B cell (primary cell): ENCODE measurements around the gene TRPV6. TPM values are rescaled to one million over a fixed set of nuclear protein-coding genes. Genes with fewer than 3 reads are reported as not detected.

Experiments used
- ATAC-seq: fragments of 200-7000 bp; cut with Tn5 transposase; one replicate; pipeline ENCODE4 v1.10.0; 2021; ENCODE audit warnings: low read depth, mild to moderate bottlenecking, moderate number of reproducible peaks, moderate library complexity
- CTCF ChIA-PET: fragments of 350-600 bp; sonication (Branson Sonifier 250); formaldehyde crosslinking; loops from one replicate; lab custom pipeline; 2021; ENCODE audit warnings: antibody characterized with exemption, inconsistent platforms; lab: Charles Lee
- POLR2A ChIA-PET: fragments of 350-600 bp; sonication (Branson Sonifier 250); formaldehyde crosslinking; loops from one replicate; lab custom pipeline; 2021; ENCODE audit warnings: antibody characterized with exemption; lab: Charles Lee
- DNase-seq: peaks from one replicate; pipeline ENCODE4 v3.0.0; 2013
- H2AFZ ChIP-seq: 2 replicates; pipeline ENCODE4 v1.6.1; 2012; ENCODE audit warnings: mild to moderate bottlenecking, low read depth, low read length; ENCODE audit not compliant: insufficient read depth, poor library complexity, severe bottlenecking
- H3K27ac ChIP-seq, 2 donors: 1 replicate in 1 of 2; 2 replicates in 1 of 2; pipeline ENCODE4 v1.5.1; 2012 to 2013; ENCODE audit warnings: low read length in 2 of 2, mild to moderate bottlenecking in 2 of 2, moderate library complexity in 1 of 2
- H3K27me3 ChIP-seq, 4 experiments: fragments of 200-600 bp in 1 of 4; sonication (generic) in 1 of 4; replicated peaks in 1 of 4; 1 replicate in 2 of 4; 2 replicates in 2 of 4; pipeline versions ENCODE4 v1.6.1 to v1.7.0; 2013 to 2016; ENCODE audit warnings: low read length in 3 of 4, mild to moderate bottlenecking in 2 of 4, mixed read lengths in 1 of 4, moderate library complexity in 1 of 4; ENCODE audit not compliant: insufficient read depth in 4 of 4, control insufficient read depth in 3 of 4; ENCODE audit errors: control extremely low read depth in 1 of 4
- H3K36me3 ChIP-seq, 2 experiments: replicated peaks in 1 of 2; 1 replicate in 1 of 2; 2 replicates in 1 of 2; pipeline versions ENCODE4 v1.6.1 to v1.7.1; 2013; ENCODE audit warnings: low read length in 1 of 2; ENCODE audit not compliant: insufficient read depth in 2 of 2, control insufficient read depth in 1 of 2; ENCODE audit errors: control extremely low read depth in 1 of 2, extremely low read depth in 1 of 2
- H3K4me1 ChIP-seq, 2 donors: fragments of 200-600 bp in 1 of 2; sonication (generic) in 1 of 2; 1 replicate in 1 of 2; 2 replicates in 1 of 2; pipeline versions ENCODE4 v1.5.1 to v1.6.1; 2013 to 2017; ENCODE audit warnings: low read length in 2 of 2; ENCODE audit not compliant: control insufficient read depth in 2 of 2, insufficient read depth in 2 of 2
- H3K4me2 ChIP-seq: replicated peaks from 2 replicates; pipeline ENCODE3; 2012; ENCODE audit warnings: mild to moderate bottlenecking, low read depth, low read length; ENCODE audit not compliant: poor library complexity, severe bottlenecking
- H3K4me3 ChIP-seq, 5 experiments: fragments of 200-600 bp in 1 of 5; sonication (generic) in 1 of 5; 1 replicate in 3 of 5; 2 replicates in 2 of 5; pipeline versions ENCODE4 v1.5.1 to v1.7.0; 2011 to 2016; ENCODE audit warnings: low read length in 4 of 5, mild to moderate bottlenecking in 4 of 5, low read depth in 2 of 5, control low read depth in 1 of 5, moderate library complexity in 1 of 5; ENCODE audit not compliant: insufficient read depth in 1 of 5; ENCODE audit errors: control extremely low read depth in 1 of 5, extremely low read depth in 1 of 5
- H3K79me2 ChIP-seq: fragments of 200-600 bp; sonication (generic); one replicate; pipeline ENCODE4 v1.6.0; 2016; ENCODE audit warnings: low read length; ENCODE audit not compliant: control insufficient read depth, insufficient read depth
- H3K9ac ChIP-seq: fragments of 200-600 bp; sonication (generic); 2 replicates; pipeline ENCODE4 v1.6.1; 2017; ENCODE audit warnings: mild to moderate bottlenecking, low read length, moderate library complexity
- H3K9me3 ChIP-seq, 3 donors: one replicate each; pipeline versions ENCODE4 v1.6.1 to v1.7.1; 2013; ENCODE audit warnings: low read length in 2 of 3; ENCODE audit not compliant: control insufficient read depth in 2 of 3, insufficient read depth in 1 of 3; ENCODE audit errors: control extremely low read depth in 1 of 3
- H4K20me1 ChIP-seq: 2 replicates; pipeline ENCODE4 v1.6.0; 2012; ENCODE audit warnings: mild to moderate bottlenecking, low read length; ENCODE audit not compliant: insufficient read depth, control insufficient read depth, poor library complexity, severe bottlenecking
- H3K27ac Mint-ChIP-seq: one replicate; pipeline ENCODE4 v1.8.0; 2021; ENCODE audit warnings: mixed read lengths
- H3K27me3 Mint-ChIP-seq: one replicate; pipeline ENCODE4 v1.8.0; 2021; ENCODE audit warnings: mixed read lengths
- H3K4me1 Mint-ChIP-seq: one replicate; pipeline ENCODE4 v1.8.0; 2021; ENCODE audit warnings: mixed read lengths
- H3K4me3 Mint-ChIP-seq: one replicate; pipeline ENCODE4 v1.8.0; 2021; ENCODE audit warnings: mixed read lengths
- H3K9me3 Mint-ChIP-seq: one replicate; pipeline ENCODE4 v1.8.0; 2022; ENCODE audit warnings: mixed read lengths; ENCODE audit not compliant: insufficient read depth
- EZH2 ChIP-seq: IDR thresholded peaks from 2 replicates; pipeline ENCODE4 v1.6.1; 2012; ENCODE audit warnings: borderline replicate concordance, low read depth, mild to moderate bottlenecking, moderate library complexity, low read length; ENCODE audit not compliant: insufficient read depth, poor library complexity, severe bottlenecking
- WGBS: methylation state at CpG from one replicate; pipeline ENCODE4 v1.1.5; 2013; ENCODE audit warnings: missing lambda C conversion rate; ENCODE audit not compliant: insufficient coverage; 5-methylcytosine and 5-hydroxymethylcytosine counted together
- intact Hi-C: fragments of 100-400 bp; cut with micrococcal nuclease; formaldehyde crosslinking; loops from one replicate; pipeline ENCODE4 v1.10.0; 2022
- polyA plus RNA-seq: library from polyadenylated mRNA; depleted of rRNA; stranded (reverse); fragments of >200 nt; gene quantifications from 2 replicates; pipeline ENCODE4 v1.2.3, GENCODE V29; 2012
- total RNA-seq, 2 donors: library from RNA; stranded (reverse); fragments of 120-200 nt in 1 of 2; gene quantifications; 1 replicate in 1 of 2; 2 replicates in 1 of 2; pipeline versions ENCODE4 v1.2.3 to v1.2.4, GENCODE V29; 2013 to 2022
- TF ChIP-seq, protein P1 (sequence below): fragments of 200-600 bp; IDR thresholded peaks from one replicate; pipeline ENCODE4 v1.8.0; 2022; ENCODE audit warnings: antibody characterized with exemption, mild to moderate bottlenecking

Gene TRPV6
- total and polyA plus RNA-seq, 2 donors (not counting 1 experiment from before 2014, with no cell fraction given): not detected

- Mint-ChIP-seq H3K9me3 (no peaks in the 10 kb centered on the region), H3K27me3 (no peaks in the 10 kb centered on the region), H3K4me1 (no peaks in the 10 kb centered on the region), H3K27ac (no peak overlapping the region), H3K4me3 (no peak overlapping the region)
- H3K9me3 ChIP-seq: no peaks in the 10 kb centered on the region
- no peaks in the 10 kb centered on the region for H4K20me1 ChIP-seq
- no peak overlapping the region for H3K9ac ChIP-seq
- POLR2A ChIA-PET: no interaction called here
- DNase-seq: no peak
- no peak overlapping the region for H3K27ac ChIP-seq
- H2AFZ ChIP-seq: no peak overlapping the region
- no peaks in the 10 kb centered on the region for H3K27me3 ChIP-seq
- no peaks in the 10 kb centered on the region for H3K4me1 ChIP-seq
- WGBS: no CpG with 5 or more reads among the region's 1 CpG
- no peak overlapping the region for H3K4me3 ChIP-seq
- H3K79me2 ChIP-seq: no peaks in the 10 kb centered on the region
- ATAC-seq: no peak
- H3K36me3 ChIP-seq: no peaks in the 10 kb centered on the region
- TF ChIP-seq EZH2: no peak
- TF ChIP-seq, protein P1, sequence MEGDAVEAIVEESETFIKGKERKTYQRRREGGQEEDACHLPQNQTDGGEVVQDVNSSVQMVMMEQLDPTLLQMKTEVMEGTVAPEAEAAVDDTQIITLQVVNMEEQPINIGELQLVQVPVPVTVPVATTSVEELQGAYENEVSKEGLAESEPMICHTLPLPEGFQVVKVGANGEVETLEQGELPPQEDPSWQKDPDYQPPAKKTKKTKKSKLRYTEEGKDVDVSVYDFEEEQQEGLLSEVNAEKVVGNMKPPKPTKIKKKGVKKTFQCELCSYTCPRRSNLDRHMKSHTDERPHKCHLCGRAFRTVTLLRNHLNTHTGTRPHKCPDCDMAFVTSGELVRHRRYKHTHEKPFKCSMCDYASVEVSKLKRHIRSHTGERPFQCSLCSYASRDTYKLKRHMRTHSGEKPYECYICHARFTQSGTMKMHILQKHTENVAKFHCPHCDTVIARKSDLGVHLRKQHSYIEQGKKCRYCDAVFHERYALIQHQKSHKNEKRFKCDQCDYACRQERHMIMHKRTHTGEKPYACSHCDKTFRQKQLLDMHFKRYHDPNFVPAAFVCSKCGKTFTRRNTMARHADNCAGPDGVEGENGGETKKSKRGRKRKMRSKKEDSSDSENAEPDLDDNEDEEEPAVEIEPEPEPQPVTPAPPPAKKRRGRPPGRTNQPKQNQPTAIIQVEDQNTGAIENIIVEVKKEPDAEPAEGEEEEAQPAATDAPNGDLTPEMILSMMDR: no peak
- CTCF ChIA-PET: interaction anchor here (1.5 kb wide), 1 partner anchor 238 kb away, joined by 6 read pairs; no protein-coding TSS in a partner anchor
- intact Hi-C loops: no loop called here
- H3K4me2 ChIP-seq: no peak overlapping the region
Observed at GRCh38 chr7:142842251-142842766, 43.2 kb downstream of the TRPV6 start.

DNA sequence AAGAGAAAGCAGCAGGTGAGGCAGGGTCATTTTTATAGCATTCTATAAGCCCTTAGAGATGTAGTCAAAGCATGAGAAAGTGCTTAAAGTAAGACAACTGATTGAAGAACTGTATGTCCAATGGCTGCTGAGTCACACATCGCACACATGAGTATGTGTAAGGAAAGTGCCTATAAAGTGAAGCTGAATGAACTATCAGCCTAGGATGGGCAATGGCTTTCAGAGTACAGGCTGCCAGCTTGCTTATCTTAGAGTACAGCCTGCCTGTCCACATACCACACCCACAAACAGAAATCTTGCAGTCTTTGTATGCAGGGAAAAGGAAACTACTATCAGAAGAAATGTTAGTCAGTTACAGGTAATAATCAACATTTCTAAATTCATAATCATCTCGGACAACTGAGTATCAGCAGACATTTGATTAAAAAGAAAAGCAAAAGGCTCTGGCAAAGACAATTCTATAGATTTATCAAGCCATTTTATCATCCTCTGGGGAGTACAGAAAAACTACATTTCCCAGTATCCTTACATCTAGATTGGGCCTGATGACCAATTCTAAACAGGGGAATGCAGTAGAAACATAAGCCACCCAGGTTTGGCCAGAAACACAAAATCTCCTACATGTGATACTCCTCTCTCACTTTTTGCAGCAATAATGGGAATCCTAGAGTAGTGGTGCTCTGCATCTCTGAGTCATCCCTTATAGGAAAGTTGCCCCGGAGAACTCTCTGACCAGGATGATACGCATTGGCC is 46.9 kb downstream of the TRPV6 start:
- Histone ChIP-seq H2AFZ (no peak overlapping the region), H3K9ac (no peak overlapping the region), H3K27ac (no peak overlapping the region), H3K79me2 (no peaks in the 10 kb centered on the region), H3K9me3 (no peaks in the 10 kb centered on the region), H3K36me3 (no peaks in the 10 kb centered on the region), H3K27me3 (no peaks in the 10 kb centered on the region), H3K4me1 (peaks cover 0 to 7% of the 10 kb centered on the region in 2 donors), H4K20me1 (no peaks in the 10 kb centered on the region), H3K4me2 (no peak overlapping the region), H3K4me3 (no peak overlapping the region)
- Mint-ChIP-seq H3K4me1 (peaks cover 7% of the 10 kb centered on the region), H3K27me3 (no peaks in the 10 kb centered on the region), H3K9me3 (no peaks in the 10 kb centered on the region), H3K4me3 (no peak overlapping the region), H3K27ac (no peak overlapping the region)
- intact Hi-C loops: no loop called here
- TF ChIP-seq, protein P1: no peak
- TF ChIP-seq EZH2: no peak
- no peak for DNase-seq
- POLR2A ChIA-PET: no interaction called here
- no peak for ATAC-seq
- WGBS: 100% methylated on average over 1 of the region's 4 CpGs
- CTCF ChIA-PET: interaction anchor here (0.9 to 1.6 kb wide), 2 partner anchors 27 to 124 kb away, joined by 3 read pairs; no protein-coding TSS in a partner anchor
